Ammon's horn (tissue), 1 donor: ENCODE measurements around the gene ARHGAP22.
A peak's percentile ranks its signal among the peaks of the same experiment; 100 is the strongest.

Experiments used
- DNase-seq: peaks from one replicate; pipeline ENCODE4 v3.0.0-alpha.2; 2016; ENCODE audit warnings: low spot score

ARHGAP22 gene

DNA sequence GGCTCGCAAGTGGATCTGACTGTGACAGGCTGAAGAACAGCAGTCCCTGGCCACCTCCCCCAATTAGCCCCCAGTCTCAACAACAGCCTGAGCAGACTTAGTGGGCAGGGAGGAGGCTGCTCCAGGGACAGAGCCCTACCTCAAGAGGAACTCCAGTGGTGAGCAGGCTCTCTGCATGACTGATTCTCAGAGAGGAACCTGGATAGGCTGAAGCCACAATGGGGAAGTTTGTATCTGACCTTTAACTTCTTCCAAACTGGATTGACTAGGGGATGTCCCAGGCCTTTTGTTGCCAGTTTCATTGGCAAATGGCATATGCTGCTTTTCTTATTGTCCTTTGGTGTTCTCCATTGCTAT is 93.0 kb downstream of the ARHGAP22 start:
- DNase-seq, result peak; percentile 40

GRCh38 chr10:48511066-48511874 is 93.6 kb downstream of the ARHGAP22 start:
- DNase-seq, result no peak

- no peak for DNase-seq
These were observed 94.7 kb downstream of the ARHGAP22 start for GRCh38 chr10:48509974-48510692.

DNA sequence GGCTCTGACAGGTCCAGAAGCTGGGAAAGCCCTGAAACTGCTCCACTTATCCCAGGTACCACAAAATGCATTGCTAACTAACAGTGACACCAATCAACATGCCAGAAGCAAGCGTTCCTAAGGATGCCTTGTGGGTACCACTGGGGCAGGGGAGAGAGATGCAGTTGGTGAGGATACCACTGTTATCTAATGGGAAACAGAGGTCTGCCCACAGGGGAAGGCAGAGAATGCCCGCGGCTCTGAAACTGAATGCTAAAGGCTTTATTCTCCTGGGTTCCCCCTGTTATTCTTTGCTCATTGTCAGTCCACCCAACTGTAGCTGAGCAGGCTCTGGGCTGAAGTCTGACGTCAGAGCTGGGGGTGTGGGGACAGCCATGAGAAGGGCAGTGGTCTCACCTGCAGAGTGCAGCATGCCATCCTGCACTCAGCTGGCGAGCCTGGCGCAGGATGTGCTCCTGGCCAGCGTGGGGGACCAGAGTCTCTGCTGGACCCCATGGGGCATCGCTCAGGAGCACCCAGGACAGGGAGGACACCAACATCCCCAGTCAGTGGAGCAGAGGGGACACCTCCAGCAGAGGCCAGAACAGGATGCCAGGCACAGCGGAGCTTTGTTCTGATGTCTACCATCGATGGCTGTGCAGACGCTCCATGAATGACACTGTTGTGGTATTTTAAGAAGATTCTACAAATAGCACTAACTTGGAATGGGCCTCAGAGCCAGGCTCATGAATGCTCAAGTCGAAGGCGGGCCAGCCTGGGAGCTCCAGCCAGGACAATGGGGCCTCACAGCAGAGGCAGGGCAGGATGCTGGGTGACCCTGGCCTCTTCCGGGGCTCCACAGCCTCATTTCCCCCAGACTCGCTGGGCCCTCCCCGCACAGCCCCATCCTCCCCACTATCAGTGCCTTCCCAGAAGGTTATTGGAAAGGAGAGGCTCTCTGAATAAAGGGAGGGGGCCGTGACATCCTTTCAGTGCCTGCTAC is 95.8 kb downstream of the ARHGAP22 start:
- DNase-seq, result peak; percentile 34

DNA sequence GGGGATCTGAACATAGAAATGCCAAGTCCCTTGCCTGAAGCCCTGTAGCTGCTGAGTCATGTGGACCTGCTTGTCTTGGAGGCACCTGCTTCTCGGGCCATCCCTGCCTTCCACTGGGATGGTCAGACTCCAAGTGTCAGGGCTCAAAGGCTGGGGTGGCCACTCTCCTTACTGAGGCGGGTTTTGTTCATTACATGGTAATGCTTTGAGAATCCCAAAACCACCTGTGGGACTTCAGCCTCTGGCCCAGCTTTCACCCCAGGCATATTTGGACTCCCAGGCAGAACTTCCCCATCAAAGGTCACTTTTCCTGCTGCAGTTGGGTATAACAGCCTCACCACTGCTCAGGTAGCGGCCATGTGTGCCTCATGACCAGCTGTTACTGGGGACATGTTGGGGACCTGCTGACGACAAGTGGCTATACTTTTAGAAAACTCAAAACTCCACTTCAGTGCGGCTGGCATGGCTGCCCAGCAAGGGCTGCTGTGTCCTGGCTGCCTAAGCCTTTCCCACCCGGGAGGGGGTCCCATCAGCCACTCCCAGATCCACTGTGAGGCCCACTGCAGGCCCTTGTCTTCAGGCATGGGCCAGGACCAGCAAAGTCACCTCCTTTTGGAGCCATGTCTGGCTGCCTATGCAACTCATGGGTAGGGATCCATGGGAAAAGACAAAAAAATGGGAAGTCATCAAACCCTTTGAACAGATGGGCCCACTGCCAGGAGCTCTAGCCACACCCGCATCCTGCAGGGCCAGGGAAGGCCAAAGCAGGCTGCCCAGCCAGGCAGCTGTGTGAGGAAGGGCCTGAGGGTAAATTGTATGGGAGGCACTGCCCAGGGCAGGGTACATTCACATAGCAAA is 96.7 kb downstream of the ARHGAP22 start:
- no peak for DNase-seq

- no peak for DNase-seq
These were observed 97.4 kb downstream of the ARHGAP22 start for GRCh38 chr10:48507494-48507893.

DNA sequence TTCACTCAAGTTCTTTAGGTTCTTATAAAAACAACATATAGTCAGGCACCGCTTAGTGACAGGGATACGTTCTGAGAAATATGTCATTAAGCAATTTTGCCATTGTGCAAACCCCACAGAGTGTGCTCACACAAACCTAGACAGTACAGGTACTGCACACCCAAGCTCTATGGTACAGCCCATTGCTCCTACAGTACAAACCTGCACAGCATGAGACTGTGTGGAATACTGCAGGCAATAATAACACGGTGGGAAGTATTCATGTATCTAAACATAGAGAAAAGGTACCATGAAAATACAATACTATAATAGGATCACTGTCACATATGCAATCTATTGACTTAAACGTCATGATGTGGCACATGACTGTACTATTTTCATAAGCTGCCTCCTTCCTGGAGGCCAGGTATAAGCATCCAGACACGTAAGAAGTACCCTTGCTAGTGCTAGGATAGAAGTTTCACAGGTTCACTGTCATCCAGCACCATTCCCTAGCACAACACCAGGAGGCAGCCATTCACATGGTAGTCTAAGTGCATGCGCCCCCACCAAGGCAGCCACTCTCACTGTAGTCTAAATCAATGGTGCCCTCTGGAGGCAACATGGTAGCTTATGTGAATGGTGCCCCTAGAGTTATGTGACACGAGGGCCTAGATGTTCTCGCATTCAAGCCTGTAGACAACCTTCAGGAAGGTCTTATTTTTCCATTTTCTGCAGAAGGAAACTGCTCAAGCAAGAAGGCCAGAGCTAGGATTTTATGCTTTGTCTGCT is 98.5 kb downstream of the ARHGAP22 start:
- DNase-seq, result peak; percentile 38

GRCh38 chr10:48505394-48506112 is 99.3 kb downstream of the ARHGAP22 start:
- no peak for DNase-seq

GRCh38 chr10:48504141-48504885 is 100.6 kb downstream of the ARHGAP22 start:
- DNase-seq, result no peak

DNA sequence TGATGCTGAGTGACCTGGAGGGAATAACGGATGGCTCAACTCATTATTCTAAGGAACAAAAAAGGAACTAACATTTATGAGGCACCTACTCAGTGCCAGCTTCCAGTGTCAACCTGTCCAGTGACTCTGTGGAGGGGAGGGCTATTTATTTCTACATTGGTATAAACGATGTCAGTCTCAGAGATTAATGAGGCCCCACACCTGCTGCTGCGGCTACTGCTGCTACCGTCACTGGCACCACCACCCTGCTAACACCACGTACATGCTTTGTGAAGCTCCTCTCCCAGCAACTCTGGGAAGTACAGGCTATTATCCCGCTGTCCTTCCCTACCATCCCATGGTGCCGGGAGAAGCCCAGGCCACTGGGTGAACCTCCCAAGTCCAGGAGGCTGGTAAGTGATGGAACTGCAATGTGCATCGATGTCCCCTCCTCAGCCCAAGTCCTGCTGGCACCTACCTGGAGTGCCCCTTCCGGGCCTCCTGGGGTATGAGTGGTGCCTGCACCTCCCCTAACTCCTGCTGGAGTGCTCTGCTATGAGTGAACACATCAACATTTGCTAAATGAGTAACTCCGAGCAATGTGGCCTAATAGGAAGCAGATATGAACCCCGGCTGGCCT is 101.5 kb downstream of the ARHGAP22 start:
- DNase-seq, result no peak

DNA sequence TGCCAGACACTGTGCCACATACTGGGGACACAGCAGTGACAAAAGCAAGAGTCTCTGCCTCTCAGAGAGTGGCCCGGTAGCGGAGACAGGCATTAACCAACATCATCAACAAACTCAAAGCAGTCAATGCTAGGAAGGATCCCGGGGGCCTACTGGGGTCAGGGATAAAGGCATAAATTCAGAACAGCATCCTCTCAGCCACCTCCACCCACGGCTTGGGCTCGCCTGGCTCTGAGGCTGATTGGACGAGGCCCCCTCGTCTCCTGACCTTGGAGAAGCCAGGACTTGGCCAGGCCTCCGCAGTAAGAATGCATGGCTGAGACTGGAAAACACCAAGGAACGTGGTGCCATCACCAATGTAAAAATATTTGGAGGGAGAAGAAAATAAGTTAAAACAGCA is 102.1 kb downstream of the ARHGAP22 start:
- DNase-seq, result no peak

DNA sequence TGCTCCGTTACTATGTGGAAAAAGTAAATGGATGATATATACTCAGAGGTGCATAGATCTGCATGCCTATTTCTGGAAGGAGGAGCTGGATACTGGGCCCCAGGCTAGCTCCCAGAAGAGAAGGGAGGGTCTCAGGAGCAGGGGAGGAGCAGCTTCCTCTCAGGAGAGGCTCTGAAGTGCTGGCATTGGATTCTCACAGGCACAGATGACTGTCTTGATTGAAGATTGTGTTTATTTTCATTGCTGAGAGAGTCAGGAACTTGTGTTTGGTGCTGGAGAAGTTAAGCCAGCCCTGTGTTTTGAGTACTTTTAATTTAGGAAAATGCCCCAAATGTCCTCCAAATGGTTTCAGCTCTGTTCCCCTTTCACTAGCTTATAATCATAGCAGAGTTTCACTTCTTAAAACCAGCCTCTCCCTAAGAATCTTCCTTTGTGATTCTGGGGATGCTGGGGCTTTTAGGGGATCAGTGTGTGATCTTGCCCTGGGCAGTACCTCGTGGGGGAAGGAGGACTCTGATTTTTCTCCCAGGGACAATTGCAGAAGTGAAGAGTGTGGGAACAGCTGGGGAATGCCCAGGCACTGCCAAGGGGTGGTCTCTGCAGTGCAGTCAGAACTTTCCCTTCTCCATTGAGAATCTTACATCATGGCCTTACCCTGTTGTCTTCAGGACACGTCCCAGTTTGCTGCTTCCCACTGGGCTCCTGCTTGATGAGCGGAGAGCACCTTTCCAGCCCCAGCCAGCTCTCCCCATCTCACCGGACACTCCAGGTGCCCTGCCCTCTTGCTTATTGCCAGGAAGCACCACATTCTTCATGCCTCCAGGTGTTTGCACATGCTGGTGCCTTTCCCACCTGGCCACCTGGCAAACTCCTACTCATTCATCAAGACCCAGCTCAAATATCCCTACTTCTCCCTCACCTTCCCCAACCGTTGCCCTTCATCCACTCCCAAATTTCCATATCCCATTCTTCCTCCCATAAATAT is 102.8 kb downstream of the ARHGAP22 start:
- DNase-seq, result no peak

- DNase-seq, result no peak
These were observed 103.6 kb downstream of the ARHGAP22 start for GRCh38 chr10:48501226-48501625.

GRCh38 chr10:48500771-48501170 is 104.1 kb downstream of the ARHGAP22 start:
- no peak for DNase-seq

GRCh38 chr10:48498940-48499510 is 105.8 kb downstream of the ARHGAP22 start:
- peak; percentile 49 for DNase-seq

- DNase-seq, result no peak
These were observed 106.8 kb downstream of the ARHGAP22 start for GRCh38 chr10:48497780-48498770.
